GM12864 (cell line): ENCODE measurements around the gene DGKD.

Source experiments
- DNase-seq: peaks from one replicate; pipeline ENCODE4 v3.0.0-alpha.2; 2011; ENCODE audit warnings: low read depth
- H3K4me3 ChIP-seq: 2 replicates; pipeline ENCODE4 v1.5.1; 2011; ENCODE audit warnings: mild to moderate bottlenecking, low read depth, low read length, control low read depth
- TF ChIP-seq, protein P1 (sequence below): IDR thresholded peaks from 2 replicates; pipeline ENCODE4 v1.5.1; 2011; ENCODE audit warnings: low read depth, mild to moderate bottlenecking, moderate library complexity, low read length, control low read depth, inconsistent platforms; ENCODE audit errors: missing control alignments

The DGKD gene

DNA sequence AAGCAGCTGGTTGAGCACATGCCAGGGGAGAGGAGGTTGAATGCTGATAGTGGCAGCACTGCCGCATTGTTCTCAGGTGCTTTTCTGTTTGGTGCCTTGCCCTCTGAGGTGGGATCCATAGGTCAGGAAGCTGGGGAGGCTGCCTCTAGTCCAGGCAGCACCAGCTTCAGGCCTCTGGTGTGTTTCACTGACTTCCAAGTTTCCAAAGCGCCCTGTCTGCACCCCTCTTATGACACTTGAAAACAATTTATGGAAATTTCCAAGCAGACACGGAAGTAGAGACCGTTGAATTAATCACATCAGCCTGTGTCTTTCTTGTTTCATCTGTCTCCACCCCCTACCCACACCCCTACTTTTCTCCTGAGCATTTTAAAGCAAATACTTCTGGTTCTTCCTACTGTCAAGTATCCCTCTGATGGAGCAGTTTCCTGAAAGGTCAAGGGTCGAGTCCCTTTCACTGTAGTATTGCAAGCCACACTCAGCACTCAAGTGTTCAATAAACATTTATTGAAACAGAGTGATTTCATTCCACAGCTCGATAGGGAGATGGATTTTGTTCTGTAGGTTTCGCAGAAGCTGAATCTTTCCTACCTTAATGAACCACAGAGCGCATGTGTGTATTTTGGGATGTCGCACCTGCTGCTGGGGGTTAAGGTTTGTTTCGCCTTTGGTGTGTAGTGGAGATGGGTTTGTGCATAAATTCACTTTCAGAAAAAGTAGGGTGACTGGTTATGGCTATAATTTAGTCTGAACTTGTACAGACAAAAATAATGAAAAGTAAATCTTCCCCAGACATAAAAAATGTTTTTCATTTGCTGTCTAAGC, 21.4 kb downstream of the DGKD start:
- H3K4me3 ChIP-seq: no peak overlapping the region
- TF ChIP-seq, protein P1, sequence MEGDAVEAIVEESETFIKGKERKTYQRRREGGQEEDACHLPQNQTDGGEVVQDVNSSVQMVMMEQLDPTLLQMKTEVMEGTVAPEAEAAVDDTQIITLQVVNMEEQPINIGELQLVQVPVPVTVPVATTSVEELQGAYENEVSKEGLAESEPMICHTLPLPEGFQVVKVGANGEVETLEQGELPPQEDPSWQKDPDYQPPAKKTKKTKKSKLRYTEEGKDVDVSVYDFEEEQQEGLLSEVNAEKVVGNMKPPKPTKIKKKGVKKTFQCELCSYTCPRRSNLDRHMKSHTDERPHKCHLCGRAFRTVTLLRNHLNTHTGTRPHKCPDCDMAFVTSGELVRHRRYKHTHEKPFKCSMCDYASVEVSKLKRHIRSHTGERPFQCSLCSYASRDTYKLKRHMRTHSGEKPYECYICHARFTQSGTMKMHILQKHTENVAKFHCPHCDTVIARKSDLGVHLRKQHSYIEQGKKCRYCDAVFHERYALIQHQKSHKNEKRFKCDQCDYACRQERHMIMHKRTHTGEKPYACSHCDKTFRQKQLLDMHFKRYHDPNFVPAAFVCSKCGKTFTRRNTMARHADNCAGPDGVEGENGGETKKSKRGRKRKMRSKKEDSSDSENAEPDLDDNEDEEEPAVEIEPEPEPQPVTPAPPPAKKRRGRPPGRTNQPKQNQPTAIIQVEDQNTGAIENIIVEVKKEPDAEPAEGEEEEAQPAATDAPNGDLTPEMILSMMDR: no peak
- no peak for DNase-seq

DNA sequence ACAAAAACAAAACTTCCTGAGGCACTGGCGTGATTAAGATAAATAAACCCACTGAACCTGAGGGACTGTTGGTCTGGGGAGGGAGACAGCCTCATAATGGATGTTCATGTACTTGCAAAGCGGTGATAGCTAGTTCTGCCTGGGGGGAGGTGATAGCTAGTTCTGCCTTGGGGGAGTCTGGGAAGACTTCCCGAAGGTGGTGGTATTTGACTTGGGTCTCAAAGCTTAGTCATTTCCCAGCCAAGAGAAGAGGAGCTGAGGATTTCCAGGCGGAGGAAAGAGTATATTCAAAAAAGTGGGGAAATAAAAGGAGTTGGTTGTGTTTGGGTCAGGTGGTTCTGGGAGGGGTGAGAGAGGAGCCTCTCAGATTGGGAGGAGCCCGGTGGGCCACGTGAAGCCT, 24.7 kb downstream of the DGKD start:
- no peak for DNase-seq
- TF ChIP-seq, protein P1: no peak

DNA sequence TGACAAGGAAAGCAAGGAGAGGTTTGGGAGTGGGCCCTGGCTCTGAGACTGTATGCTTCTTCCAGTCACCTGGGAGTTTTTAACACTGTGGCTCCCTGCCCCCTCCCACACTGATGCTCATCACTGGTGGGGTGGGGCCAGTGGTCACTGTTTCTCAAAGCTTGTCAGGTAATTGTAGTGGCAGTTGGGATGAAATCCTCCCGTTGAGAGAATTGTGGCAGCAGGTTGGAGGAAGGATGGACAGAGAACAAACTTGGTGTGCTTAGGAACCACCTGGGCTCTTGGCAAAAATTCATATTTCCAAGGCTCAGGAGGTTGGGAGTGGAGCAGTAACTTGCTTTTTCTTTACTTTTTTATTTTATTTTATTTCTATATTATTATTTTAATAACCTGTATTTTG, 25.1 kb downstream of the DGKD start:
- no peak overlapping the region for H3K4me3 ChIP-seq
- no peak for DNase-seq
- TF ChIP-seq, protein P1: no peak

More for the DNA sequence above, 24.7 kb downstream of the DGKD start:
- no peak overlapping the region for H3K4me3 ChIP-seq

DNA sequence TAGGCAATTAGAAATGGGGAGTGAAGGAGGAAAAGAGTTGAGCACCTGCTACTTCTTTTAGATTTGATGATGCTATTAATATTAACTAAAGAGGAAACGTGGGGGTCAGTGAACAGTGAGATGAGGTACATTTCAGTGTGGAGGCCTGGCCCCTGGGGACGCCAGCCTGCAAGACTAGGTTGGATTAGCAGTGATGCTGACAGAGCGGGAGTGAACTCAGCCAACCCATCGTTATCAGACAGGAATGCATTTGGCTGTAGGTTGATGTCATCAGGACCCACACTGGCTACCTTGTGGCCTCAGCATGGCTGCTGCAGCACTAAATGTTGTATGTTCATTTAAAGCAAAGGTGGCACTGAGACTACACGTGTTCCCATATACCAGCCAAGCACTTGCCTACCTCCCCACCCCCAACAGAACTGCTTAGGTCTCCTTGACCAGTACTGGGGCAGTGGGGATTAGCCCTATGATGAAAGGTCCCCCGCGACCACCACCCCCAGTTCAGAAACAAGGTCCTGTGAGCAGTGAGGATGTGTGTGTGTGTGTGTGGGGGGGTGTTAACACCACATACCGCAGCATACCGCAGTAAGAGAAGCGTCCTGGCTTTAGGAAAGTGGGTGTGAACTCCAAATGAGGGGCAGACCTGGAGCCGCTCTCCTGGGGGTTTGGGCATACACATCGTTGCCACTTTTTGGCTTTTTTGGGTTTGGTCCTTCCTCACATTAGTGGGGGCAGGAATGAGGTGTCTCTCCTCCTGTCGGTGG, 26.0 kb downstream of the DGKD start:
- H3K4me3 ChIP-seq: peak overlapping the region; percentile 6; the same call in 1 of the 2 replicates
- TF ChIP-seq, protein P1: no peak
- no peak for DNase-seq

DNA sequence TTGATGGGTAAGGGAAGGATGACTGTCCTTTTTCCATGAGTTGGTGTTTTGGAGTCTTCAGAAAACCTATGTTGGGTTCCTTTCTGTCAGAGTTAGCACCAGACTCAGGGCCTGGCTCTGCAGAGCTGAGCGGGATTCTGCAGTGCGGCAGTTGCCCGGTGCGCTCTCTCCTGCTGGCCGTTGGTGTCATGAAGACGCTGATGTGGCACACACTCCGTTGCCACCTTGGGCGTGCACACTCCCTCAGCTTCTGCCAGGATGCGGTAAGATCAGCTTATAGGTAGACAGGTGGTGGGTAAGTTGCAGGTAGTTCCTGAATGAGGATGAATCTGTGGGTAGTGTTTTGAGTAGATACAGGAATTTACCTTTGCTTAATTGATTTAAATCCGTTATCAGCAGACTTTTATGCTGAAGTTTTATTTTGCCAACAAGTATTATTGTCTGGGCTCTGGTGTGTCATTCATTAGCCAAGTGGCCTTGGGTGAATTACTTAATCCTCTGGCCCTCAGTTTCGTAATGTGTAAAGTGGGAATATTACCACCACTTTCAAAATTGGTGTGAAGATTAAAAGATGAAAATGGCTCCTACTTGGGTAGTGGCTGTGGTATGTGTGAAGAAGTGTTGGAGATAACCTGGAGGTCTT, 26.8 kb downstream of the DGKD start:
- peak overlapping the region; percentile 0; the same call in 1 of the 2 replicates for H3K4me3 ChIP-seq
- DNase-seq: no peak
- TF ChIP-seq, protein P1: peak; percentile 1

DNA sequence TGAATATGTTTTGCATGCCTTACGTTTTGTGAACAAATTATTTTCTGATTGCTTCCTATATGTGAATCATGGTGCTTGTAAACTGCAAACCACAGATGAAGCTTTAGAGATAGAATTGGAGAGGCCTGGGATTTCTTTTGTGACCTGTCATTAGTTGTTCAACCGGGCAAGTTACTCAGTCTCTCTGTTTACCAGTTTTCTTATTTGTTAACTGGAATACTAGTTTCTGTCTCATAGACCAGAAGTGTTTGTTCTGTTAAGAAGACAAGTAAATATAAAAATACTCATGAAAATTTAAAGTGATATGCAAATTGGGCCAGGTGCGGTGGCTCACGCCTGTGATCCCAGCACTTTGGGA, 27.3 kb downstream of the DGKD start:
- TF ChIP-seq, protein P1: no peak

More for the DNA sequence above, 27.3 kb downstream of the DGKD start:
- H3K4me3 ChIP-seq: peak overlapping the region; percentile 0; the same call in 1 of the 2 replicates
- DNase-seq: no peak
